Measurements from ENCODE around the gene HOXC11. TPM values are rescaled to one million over a fixed set of nuclear protein-coding genes. Genes with fewer than 3 reads are reported as not detected.

The HOXC11 gene
- total RNA-seq, 5 donors from 2014 or later (not counting 1 experiment from before 2014, with no cell fraction given), result not detected

GRCh38 chr12:53961025-53961761, 11.7 kb upstream of the HOXC11 start:
- Mint-ChIP-seq H3K27me3 (peaks cover 84 to 86% of the 10 kb centered on the region in 2 donors), H3K4me1 (peaks cover 36 to 46% (median 42%) of the 10 kb centered on the region in 3 donors), H3K27ac (no peak overlapping the region), H3K4me3 (no peak overlapping the region), H3K9me3 (peaks cover 0 to 4% (median 0%) of the 10 kb centered on the region in 3 donors), H3K36me3 (no peaks in the 10 kb centered on the region)
- Histone ChIP-seq H3K9me3 (no peaks in the 10 kb centered on the region), H3K27me3 (replicated peaks in 1 of 2; ENCODE audit: control insufficient read depth in 2 of 2, extremely low read depth in 1 of 2, insufficient read depth in 2 of 2, low read length in 1 of 2) (peaks cover 35 to 91% of the 10 kb centered on the region in 2 experiments), H3K36me3 (ENCODE audit: control insufficient read depth in 2 of 2, extremely low read depth in 1 of 2, insufficient read depth in 1 of 2, low read length in 1 of 2) (no peaks in the 10 kb centered on the region), H3K27ac (ENCODE audit: low read length) (no peak overlapping the region), H3K4me1 (ENCODE audit: control insufficient read depth in 1 of 2, extremely low read depth in 1 of 2, insufficient read depth in 2 of 2, low read length in 2 of 2) (peaks cover 0 to 43% of the 10 kb centered on the region in 2 experiments), H3K4me3 (ENCODE audit: control insufficient read depth in 1 of 2, extremely low read depth in 1 of 2, low read length in 1 of 2) (no peak overlapping the region)
- ChIA-PET CTCF (interaction anchor here in 1 of 2 donors (1.3 kb wide), 1 partner anchor 44 kb away, joined by 4 read pairs; no protein-coding TSS in a partner anchor), POLR2A (no interaction called here)
- WGBS (ENCODE audit: insufficient coverage), result 7% methylated on average over 72 of the region's 72 CpGs
- ATAC-seq (replicated peaks in 1 of 4) (no peak), DNase-seq (no peak)

- Mint-ChIP-seq H3K9me3 (peaks cover 0 to 4% (median 0%) of the 10 kb centered on the region in 3 donors), H3K36me3 (no peaks in the 10 kb centered on the region), H3K27ac (peak overlapping the region in 1 of 2 donors; percentile 17), H3K27me3 (peaks cover 83 to 88% of the 10 kb centered on the region in 2 donors), H3K4me3 (peak overlapping the region in 1 of 3 donors; percentile 55), H3K4me1 (peaks cover 37 to 44% (median 43%) of the 10 kb centered on the region in 3 donors)
- Histone ChIP-seq H3K36me3 (ENCODE audit: control insufficient read depth in 2 of 2, extremely low read depth in 1 of 2, insufficient read depth in 1 of 2, low read length in 1 of 2) (no peaks in the 10 kb centered on the region), H3K27ac (ENCODE audit: low read length) (no peak overlapping the region), H3K27me3 (replicated peaks in 1 of 2; ENCODE audit: control insufficient read depth in 2 of 2, extremely low read depth in 1 of 2, insufficient read depth in 2 of 2, low read length in 1 of 2) (peaks cover 35 to 91% of the 10 kb centered on the region in 2 experiments), H3K4me3 (ENCODE audit: control insufficient read depth in 1 of 2, extremely low read depth in 1 of 2, low read length in 1 of 2) (no peak overlapping the region), H3K4me1 (ENCODE audit: control insufficient read depth in 1 of 2, extremely low read depth in 1 of 2, insufficient read depth in 2 of 2, low read length in 2 of 2) (peaks cover 0 to 43% of the 10 kb centered on the region in 2 experiments), H3K9me3 (no peaks in the 10 kb centered on the region)
- POLR2A ChIA-PET, result no interaction called here
- no peak for ATAC-seq (replicated peaks in 1 of 4)
- no peak for DNase-seq
- WGBS (ENCODE audit: insufficient coverage), result 44% methylated on average over 4 of the region's 7 CpGs
- CTCF ChIA-PET, result no interaction called here
These were observed 9.9 kb upstream of the HOXC11 start for GRCh38 chr12:53963005-53963404.

- Histone ChIP-seq H3K4me3 (ENCODE audit: control insufficient read depth in 1 of 2, extremely low read depth in 1 of 2, low read length in 1 of 2) (no peak overlapping the region), H3K36me3 (ENCODE audit: control insufficient read depth in 2 of 2, extremely low read depth in 1 of 2, insufficient read depth in 1 of 2, low read length in 1 of 2) (no peaks in the 10 kb centered on the region), H3K27me3 (replicated peaks in 1 of 2; ENCODE audit: control insufficient read depth in 2 of 2, extremely low read depth in 1 of 2, insufficient read depth in 2 of 2, low read length in 1 of 2) (peaks cover 33 to 91% of the 10 kb centered on the region in 2 experiments), H3K4me1 (ENCODE audit: control insufficient read depth in 1 of 2, extremely low read depth in 1 of 2, insufficient read depth in 2 of 2, low read length in 2 of 2) (peaks cover 0 to 43% of the 10 kb centered on the region in 2 experiments), H3K27ac (ENCODE audit: low read length) (no peak overlapping the region), H3K9me3 (no peaks in the 10 kb centered on the region)
- peak overlapping the region in 1 of 3 donors; percentile 55 for H3K4me3 Mint-ChIP-seq
- ATAC-seq (replicated peaks in 1 of 4) (no peak), DNase-seq (no peak)
- WGBS (ENCODE audit: insufficient coverage), result 13% methylated on average over 31 of the region's 38 CpGs
- H3K36me3 Mint-ChIP-seq, result no peaks in the 10 kb centered on the region
- ChIA-PET CTCF (no interaction called here), POLR2A (interaction anchor here in 1 of 2 donors (0.6 kb wide), 1 partner anchor 29 kb away, joined by 3 read pairs; no protein-coding TSS in a partner anchor)
- peaks cover 0 to 4% (median 0%) of the 10 kb centered on the region in 3 donors for H3K9me3 Mint-ChIP-seq
- H3K27ac Mint-ChIP-seq, result peak overlapping the region in 1 of 2 donors; percentile 17
- H3K4me1 Mint-ChIP-seq, result peaks cover 40 to 44% (median 40%) of the 10 kb centered on the region in 3 donors
- H3K27me3 Mint-ChIP-seq, result peaks cover 83 to 88% of the 10 kb centered on the region in 2 donors
These were observed 9.3 kb upstream of the HOXC11 start for GRCh38 chr12:53963434-53964314.

- H3K4me3 Mint-ChIP-seq, result peak overlapping the region in 1 of 3 donors; percentile 55
- no peaks in the 10 kb centered on the region for H3K9me3 ChIP-seq
- H3K9me3 Mint-ChIP-seq, result peaks cover 0 to 4% (median 0%) of the 10 kb centered on the region in 3 donors
- DNase-seq (no peak), ATAC-seq (replicated peaks in 1 of 4) (no peak)
- no peaks in the 10 kb centered on the region for H3K36me3 Mint-ChIP-seq
- no CpG with 5 or more reads among the region's 2 CpGs for WGBS (ENCODE audit: insufficient coverage)
- H3K4me1 ChIP-seq (ENCODE audit: control insufficient read depth in 1 of 2, extremely low read depth in 1 of 2, insufficient read depth in 2 of 2, low read length in 2 of 2), result peaks cover 0 to 43% of the 10 kb centered on the region in 2 experiments
- peaks cover 83 to 90% of the 10 kb centered on the region in 2 donors for H3K27me3 Mint-ChIP-seq
- no peaks in the 10 kb centered on the region for H3K36me3 ChIP-seq (ENCODE audit: control insufficient read depth in 2 of 2, extremely low read depth in 1 of 2, insufficient read depth in 1 of 2, low read length in 1 of 2)
- peak overlapping the region in 1 of 2 donors; percentile 65 for H3K27ac Mint-ChIP-seq
- H3K27me3 ChIP-seq (replicated peaks in 1 of 2; ENCODE audit: control insufficient read depth in 2 of 2, extremely low read depth in 1 of 2, insufficient read depth in 2 of 2, low read length in 1 of 2), result peaks cover 34 to 93% of the 10 kb centered on the region in 2 experiments
- no peak overlapping the region for H3K4me3 ChIP-seq (ENCODE audit: control insufficient read depth in 1 of 2, extremely low read depth in 1 of 2, low read length in 1 of 2)
- POLR2A ChIA-PET, result no interaction called here
- H3K4me1 Mint-ChIP-seq, result peaks cover 40 to 44% (median 40%) of the 10 kb centered on the region in 3 donors
- CTCF ChIA-PET, result no interaction called here
- no peak overlapping the region for H3K27ac ChIP-seq (ENCODE audit: low read length)
These were observed 8.6 kb upstream of the HOXC11 start for GRCh38 chr12:53964315-53964713.

GRCh38 chr12:53965281-53966084, 7.4 kb upstream of the HOXC11 start:
- Mint-ChIP-seq H3K4me1 (peaks cover 32 to 44% (median 37%) of the 10 kb centered on the region in 3 donors), H3K27me3 (peaks cover 83 to 90% of the 10 kb centered on the region in 2 donors), H3K9me3 (peaks cover 0 to 1% (median 0%) of the 10 kb centered on the region in 3 donors), H3K27ac (no peak overlapping the region), H3K4me3 (peak overlapping the region in 1 of 3 donors; percentile 55), H3K36me3 (no peaks in the 10 kb centered on the region)
- Histone ChIP-seq H3K4me3 (ENCODE audit: control insufficient read depth in 1 of 2, extremely low read depth in 1 of 2, low read length in 1 of 2) (peak overlapping the region in 1 of 2 donors; percentile 30), H3K36me3 (ENCODE audit: control insufficient read depth in 2 of 2, extremely low read depth in 1 of 2, insufficient read depth in 1 of 2, low read length in 1 of 2) (no peaks in the 10 kb centered on the region), H3K27ac (ENCODE audit: low read length) (no peak overlapping the region), H3K27me3 (replicated peaks in 1 of 2; ENCODE audit: control insufficient read depth in 2 of 2, extremely low read depth in 1 of 2, insufficient read depth in 2 of 2, low read length in 1 of 2) (peaks cover 33 to 93% of the 10 kb centered on the region in 2 experiments), H3K4me1 (ENCODE audit: control insufficient read depth in 1 of 2, extremely low read depth in 1 of 2, insufficient read depth in 2 of 2, low read length in 2 of 2) (peaks cover 0 to 43% of the 10 kb centered on the region in 2 experiments), H3K9me3 (no peaks in the 10 kb centered on the region)
- ATAC-seq (replicated peaks in 1 of 4) (no peak), DNase-seq (no peak)
- ChIA-PET POLR2A (interaction anchor here in 1 of 2 donors (0.7 kb wide), 1 partner anchor 28 kb away, joined by 5 read pairs; no protein-coding TSS in a partner anchor), CTCF (no interaction called here)
- WGBS (ENCODE audit: insufficient coverage), result 7% methylated on average over 18 of the region's 18 CpGs

Data from T-cell (primary cell).